Endothelial cell of coronary artery (primary cell): ENCODE measurements around the gene SLIRP. TPM values are rescaled to one million over a fixed set of nuclear protein-coding genes. Genes with fewer than 3 reads are reported as not detected.

ENCODE experiments used
- total RNA-seq: library from RNA; depleted of rRNA; stranded (reverse); fragments of >200 nt; gene quantifications from 2 replicates; pipeline ENCODE4 v1.2.3, GENCODE V29; 2014

SLIRP gene
- total RNA-seq: 168 and 234 TPM in 2 replicates

GRCh38 chr14:77707724-77708408 lies at the start of gene SLIRP, which contains the start of gene ALKBH1:
TSS of gene SLIRP (plus strand) at chr14:77708103. CDS start at chr14:77708112, 9 bp downstream.
TSS of gene ALKBH1 (minus strand) at chr14:77708023. CDS start at chr14:77708004, 19 bp downstream.

GRCh38 chr14:77760381-77761204 lies 52.7 kb downstream of the SLIRP start, which contains the start of gene SNW1:
TSS of gene SNW1 (minus strand) at chr14:77761156. CDS start at chr14:77761127, 29 bp downstream.

Other genes starting within 250 kb of the SLIRP start
- under 0.01 and 0.09 TPM in 2 replicates for gene ISM2, start 209.3 kb upstream of the SLIRP start, total RNA-seq
- 37.7 and 41.8 TPM in 2 replicates for gene SPTLC2, start 91.5 kb upstream of the SLIRP start, total RNA-seq
- gene ALKBH1, start 80 bp upstream of the SLIRP start, total RNA-seq: 7.8 TPM in 2 replicates
- 50.7 and 54.8 TPM in 2 replicates for gene SNW1, start 53.1 kb downstream of the SLIRP start, total RNA-seq
- 2.2 and 2.9 TPM in 2 replicates for gene ADCK1, start 92.0 kb downstream of the SLIRP start, total RNA-seq